HCT116 (cell line): ENCODE results near the gene YWHAE. TPM values are rescaled to one million over a fixed set of nuclear protein-coding genes. Genes with fewer than 3 reads are reported as not detected.

Source experiments
- ATAC-seq: fragments of 200-7000 bp; cut with Tn5 transposase; 2 replicates; pipeline ENCODE4 v1.9.1; 2020; ENCODE audit warnings: mild to moderate bottlenecking, moderate library complexity
- BruUV-seq: library from RNA; stranded (reverse); fragments of 400-500 nt; replicated peaks from 2 replicates; lab custom pipeline; 2021; lab: Mats Ljungman, UMichigan
- CTCF ChIA-PET: fragments of 300-600 bp; sonication (Branson Sonifier 250); formaldehyde crosslinking; loops from one replicate; lab custom pipeline; 2021; ENCODE audit warnings: antibody characterized with exemption; lab: Charles Lee
- POLR2A ChIA-PET: fragments of 300-600, 350-600 bp; sonication (Branson Sonifier 250); formaldehyde crosslinking; loops from one replicate; lab custom pipeline; 2021; ENCODE audit warnings: antibody characterized with exemption; lab: Charles Lee
- RAD21 ChIA-PET, 2 experiments: fragments of 300-600 bp; sonication (Branson Sonifier 250); formaldehyde crosslinking; loops; one replicate each; lab custom pipeline; 2023; ENCODE audit warnings: low total read pairs in 2 of 2; ENCODE audit not compliant: uncharacterized antibody in 2 of 2, unreplicated experiment in 2 of 2, low non-redundant PET in 1 of 2; lab: Charles Lee
- DNase-seq: peaks from one replicate; pipeline ENCODE4 v3.0.0-alpha.2; 2010; ENCODE audit warnings: low read depth, low spot score
- H2AFZ ChIP-seq: fragments of 200-600 bp; shearing (Covaris generic), sonication (generic); 2 replicates; pipeline ENCODE4 v1.6.1; 2017; ENCODE audit warnings: low read depth, mixed run types, mixed read lengths, antibody characterized with exemption, low read length; ENCODE audit not compliant: poor library complexity, severe bottlenecking
- H3K27ac ChIP-seq: 2 replicates; pipeline ENCODE4 v1.5.1; 2012; ENCODE audit warnings: low read depth, low read length
- H3K27me3 ChIP-seq: fragments of 200-600 bp; sonication (generic); 2 replicates; pipeline ENCODE4 v1.6.1; 2016; ENCODE audit warnings: mixed run types, low read length, mixed read lengths; ENCODE audit not compliant: insufficient read depth
- H3K36me3 ChIP-seq, 2 experiments: fragments of 200-500 bp in 1 of 2; fragments of 200-600 bp in 1 of 2; sonication (Bioruptor generic) in 1 of 2; sonication (generic) in 1 of 2; 2 replicates each; pipeline versions ENCODE4 v1.5.1 to v1.6.1; 2014 to 2016; ENCODE audit warnings: low read length in 2 of 2, inconsistent platforms in 1 of 2, mixed read lengths in 1 of 2, mixed run types in 1 of 2; ENCODE audit not compliant: insufficient read depth in 2 of 2, control insufficient read depth in 1 of 2
- H3K4me1 ChIP-seq, 2 experiments: fragments of 200-600 bp in 1 of 2; sonication (generic) in 1 of 2; 2 replicates each; pipeline versions ENCODE4 v1.5.1 to v1.6.1; 2012 to 2017; ENCODE audit warnings: low read length in 2 of 2, inconsistent platforms in 1 of 2, mild to moderate bottlenecking in 1 of 2, mixed read lengths in 1 of 2, mixed run types in 1 of 2, moderate library complexity in 1 of 2; ENCODE audit not compliant: insufficient read depth in 2 of 2, control insufficient read depth in 1 of 2
- H3K4me2 ChIP-seq: fragments of 200-600 bp; sonication (generic); 2 replicates; pipeline ENCODE4 v1.6.1; 2017; ENCODE audit warnings: mixed run types, low read length, mixed read lengths
- H3K4me3 ChIP-seq, 2 experiments: fragments of 200-600 bp in 1 of 2; sonication (generic) in 1 of 2; replicated peaks in 1 of 2; 2 replicates each; pipeline ENCODE4 v1.5.1; 2011 to 2016; ENCODE audit warnings: low read length in 2 of 2, control low read depth in 1 of 2, low read depth in 1 of 2, mild to moderate bottlenecking in 1 of 2, mixed read lengths in 1 of 2, mixed run types in 1 of 2
- H3K79me2 ChIP-seq: fragments of 200-600 bp; sonication (generic); 2 replicates; pipeline ENCODE4 v1.6.1; 2017; ENCODE audit warnings: mild to moderate bottlenecking, mixed run types, low read length, moderate library complexity, mixed read lengths; ENCODE audit not compliant: insufficient read depth
- H3K9ac ChIP-seq: fragments of 200-600 bp; sonication (generic); 2 replicates; pipeline ENCODE4 v1.6.1; 2016; ENCODE audit warnings: low read length, mixed read lengths
- H3K9me2 ChIP-seq: fragments of 200-600 bp; sonication (generic), shearing (Covaris generic); 2 replicates; pipeline ENCODE4 v1.6.1; 2017; ENCODE audit warnings: mixed run types, mild to moderate bottlenecking, moderate library complexity; ENCODE audit not compliant: insufficient read depth
- H3K9me3 ChIP-seq, 2 experiments: fragments of 200-500 bp in 1 of 2; fragments of 200-600 bp in 1 of 2; sonication (Bioruptor generic) in 1 of 2; sonication (generic) in 1 of 2; 2 replicates each; pipeline ENCODE4 v1.6.1; 2014 to 2017; ENCODE audit warnings: low read length in 2 of 2, mixed read lengths in 2 of 2, inconsistent platforms in 1 of 2, low read depth in 1 of 2, mild to moderate bottlenecking in 1 of 2, mixed run types in 1 of 2, moderate library complexity in 1 of 2; ENCODE audit not compliant: control insufficient read depth in 1 of 2, insufficient read depth in 1 of 2
- H4K20me1 ChIP-seq: fragments of 200-600 bp; sonication (generic), shearing (Covaris generic); 2 replicates; pipeline ENCODE4 v1.6.1; 2017; ENCODE audit warnings: mixed run types, mild to moderate bottlenecking, moderate library complexity; ENCODE audit not compliant: insufficient read depth
- CBX3 ChIP-seq: IDR thresholded peaks from 2 replicates; pipeline ENCODE4 v1.6.1; 2012; ENCODE audit warnings: low read depth
- CTCF ChIP-seq, 3 experiments: fragments of 200-600 bp in 1 of 3; sonication (generic) in 1 of 3; IDR thresholded peaks in 2 of 3; conservative IDR thresholded peaks in 1 of 3; 2 replicates each; pipeline ENCODE4 v1.5.1; 2012 to 2017; ENCODE audit warnings: low read depth in 2 of 3, low read length in 2 of 3, antibody characterized with exemption in 1 of 3, borderline replicate concordance in 1 of 3, control low read depth in 1 of 3, mild to moderate bottlenecking in 1 of 3, mixed read lengths in 1 of 3, mixed run types in 1 of 3, moderate library complexity in 1 of 3; ENCODE audit not compliant: insufficient read depth in 1 of 3
- ELF1 ChIP-seq: IDR thresholded peaks from 2 replicates; pipeline ENCODE4 v1.6.1; 2012; ENCODE audit warnings: low read depth, borderline replicate concordance
- EZH2 ChIP-seq: fragments of 200-600 bp; sonication (generic); IDR thresholded peaks from 2 replicates; pipeline ENCODE4 v1.6.1; 2017; ENCODE audit warnings: antibody characterized with exemption, mixed run types
- EZH2phosphoT487 ChIP-seq: fragments of 200-600 bp; IDR thresholded peaks from 2 replicates; pipeline ENCODE4 v1.6.1; 2018; ENCODE audit warnings: antibody characterized with exemption, borderline replicate concordance
- FOSL1 ChIP-seq: IDR thresholded peaks from 2 replicates; pipeline ENCODE4 v1.6.1; 2012; ENCODE audit warnings: low read depth
- POLR2A ChIP-seq: IDR thresholded peaks from 2 replicates; pipeline ENCODE4 v1.7.0; 2011; ENCODE audit warnings: borderline replicate concordance; ENCODE audit not compliant: insufficient read depth, insufficient read length; ENCODE audit errors: extremely low read depth
- RAD21 ChIP-seq: IDR thresholded peaks from 2 replicates; pipeline ENCODE4 v1.6.1; 2012; ENCODE audit warnings: low read depth, mild to moderate bottlenecking
- SIN3A ChIP-seq: IDR thresholded peaks from 2 replicates; pipeline ENCODE4 v1.6.1; 2012; ENCODE audit warnings: low read depth
- SP1 ChIP-seq: IDR thresholded peaks from 2 replicates; pipeline ENCODE4 v1.6.1; 2012; ENCODE audit warnings: low read depth
- TCF7L2 ChIP-seq: IDR thresholded peaks from 2 replicates; pipeline ENCODE4 v1.7.0; 2011; ENCODE audit warnings: borderline replicate concordance, inconsistent platforms; ENCODE audit not compliant: insufficient read depth, insufficient read length; ENCODE audit errors: extremely low read depth
- YY1 ChIP-seq: IDR thresholded peaks from 2 replicates; pipeline ENCODE4 v1.6.1; 2011; ENCODE audit warnings: low read length, low read depth, moderate library complexity, mild to moderate bottlenecking; ENCODE audit not compliant: insufficient replicate concordance; ENCODE audit errors: extremely low read depth
- intact Hi-C: fragments of 100-400 bp; cut with micrococcal nuclease; formaldehyde crosslinking; loops from 2 replicates; pipeline ENCODE4 v1.10.0; 2022
- total RNA-seq: library from RNA; stranded (reverse); gene quantifications from one replicate; pipeline ENCODE4 v1.2.1, GENCODE V29; 2021; ENCODE audit not compliant: unreplicated experiment

The YWHAE gene
- total RNA-seq, 1 experiment from 2014 or later, result 735 TPM

GRCh38 chr17:1304962-1305563, 95.0 kb downstream of the YWHAE start:
- no peak for TF ChIP-seq RAD21
- no peak for TF ChIP-seq YY1
- TF ChIP-seq EZH2, result no peak
- TF ChIP-seq POLR2A, result no peak
- TF ChIP-seq EZH2phosphoT487, result no peak
- TF ChIP-seq SIN3A, result no peak
- TF ChIP-seq ELF1, result no peak
- no peak for TF ChIP-seq TCF7L2
- TF ChIP-seq FOSL1, result no peak
- TF ChIP-seq CBX3, result no peak
- no peak for TF ChIP-seq CTCF (IDR thresholded peaks at IDR 0.05 in 2 of 3, conservative IDR thresholded peaks at IDR 0.05 in 1 of 3; ENCODE audit: borderline replicate concordance in 1 of 3, insufficient read depth in 1 of 3, low read depth in 2 of 3, low read length in 2 of 3)
- no peak for TF ChIP-seq SP1
- no peak overlapping the region for H2AFZ ChIP-seq
- intact Hi-C loops, result no loop called here
- H3K27me3 ChIP-seq, result no peaks in the 10 kb centered on the region
- H3K9me2 ChIP-seq, result no peaks in the 10 kb centered on the region
- no peak for DNase-seq
- no peaks in the 10 kb centered on the region for H3K36me3 ChIP-seq
- no peak for ATAC-seq
- H3K4me1 ChIP-seq, result no peaks in the 10 kb centered on the region
- no TSS peak for BruUV-seq
- no peak overlapping the region for H3K4me2 ChIP-seq
- RAD21 ChIA-PET, result no interaction called here
- H3K9me3 ChIP-seq, result no peaks in the 10 kb centered on the region
- CTCF ChIA-PET, result no interaction called here
- H3K4me3 ChIP-seq, result no peak overlapping the region
- POLR2A ChIA-PET, result no interaction called here
- H3K79me2 ChIP-seq, result no peaks in the 10 kb centered on the region
- H4K20me1 ChIP-seq, result no peaks in the 10 kb centered on the region
- H3K9ac ChIP-seq, result no peak overlapping the region
- no peak overlapping the region for H3K27ac ChIP-seq
